Epithelial cell of proximal tubule (primary cell): ENCODE results near the gene SERPINA12. TPM values are rescaled to one million over a fixed set of nuclear protein-coding genes. Genes with fewer than 3 reads are reported as not detected.
"Not testable (repeated sequence)": the region's sequence is repeated elsewhere in the genome, so short reads cannot be mapped to it uniquely, and the experiment has no call there.

Experiments used
- DNase-seq: peaks from one replicate; pipeline ENCODE4 v3.0.0-alpha.2; 2011; ENCODE audit warnings: low read depth
- H3K4me3 ChIP-seq: 2 replicates; pipeline ENCODE4 v1.5.1; 2011; ENCODE audit warnings: low read depth, mild to moderate bottlenecking, low read length
- total RNA-seq: library from RNA; depleted of rRNA; stranded (reverse); fragments of >200 nt; gene quantifications from 2 replicates; pipeline ENCODE4 v1.2.3, GENCODE V29; 2015
- TF ChIP-seq, protein P1 (sequence below): conservative IDR thresholded peaks from 2 replicates; pipeline ENCODE4 v1.5.1; 2012; ENCODE audit warnings: low read depth, mild to moderate bottlenecking, low read length

The SERPINA12 gene
- total RNA-seq, 1 donor from 2014 or later, result not detected

DNA sequence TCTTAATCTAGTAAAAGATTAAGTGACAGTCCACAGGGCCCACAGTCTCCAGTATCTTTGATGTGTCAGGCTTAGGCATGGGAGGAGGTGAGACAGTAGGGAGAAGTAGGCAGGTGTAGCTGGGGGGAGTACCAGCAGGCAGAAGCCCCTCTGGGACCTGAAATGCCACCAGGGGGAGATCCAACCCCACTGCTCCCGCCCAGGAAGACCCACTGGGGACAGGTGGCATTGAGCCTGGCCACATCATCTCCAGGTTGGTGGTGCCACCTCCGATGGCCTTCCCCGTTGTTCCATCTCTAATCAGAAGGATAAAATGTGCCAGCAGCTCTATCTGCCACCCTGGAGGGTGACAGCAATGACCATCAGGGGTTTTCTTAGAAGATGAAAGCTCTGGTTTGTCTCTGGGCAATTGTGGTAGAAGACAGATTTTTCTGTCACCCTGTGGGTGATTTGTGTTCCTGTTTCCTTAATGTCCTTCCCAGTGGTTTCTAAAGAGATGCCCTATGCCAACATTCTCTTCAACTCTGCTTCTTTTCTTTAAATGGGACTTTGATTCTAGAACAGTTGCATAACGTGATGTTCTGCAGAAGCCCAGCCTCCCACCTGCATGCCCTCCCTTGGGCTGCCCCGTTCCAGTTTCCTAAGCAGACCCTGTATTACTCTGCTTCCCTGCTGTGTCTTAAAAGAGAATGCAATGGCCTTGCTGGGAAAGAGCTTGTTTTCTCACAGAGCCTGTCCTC, 12.3 kb upstream of the SERPINA12 start:
- TF ChIP-seq, protein P1, sequence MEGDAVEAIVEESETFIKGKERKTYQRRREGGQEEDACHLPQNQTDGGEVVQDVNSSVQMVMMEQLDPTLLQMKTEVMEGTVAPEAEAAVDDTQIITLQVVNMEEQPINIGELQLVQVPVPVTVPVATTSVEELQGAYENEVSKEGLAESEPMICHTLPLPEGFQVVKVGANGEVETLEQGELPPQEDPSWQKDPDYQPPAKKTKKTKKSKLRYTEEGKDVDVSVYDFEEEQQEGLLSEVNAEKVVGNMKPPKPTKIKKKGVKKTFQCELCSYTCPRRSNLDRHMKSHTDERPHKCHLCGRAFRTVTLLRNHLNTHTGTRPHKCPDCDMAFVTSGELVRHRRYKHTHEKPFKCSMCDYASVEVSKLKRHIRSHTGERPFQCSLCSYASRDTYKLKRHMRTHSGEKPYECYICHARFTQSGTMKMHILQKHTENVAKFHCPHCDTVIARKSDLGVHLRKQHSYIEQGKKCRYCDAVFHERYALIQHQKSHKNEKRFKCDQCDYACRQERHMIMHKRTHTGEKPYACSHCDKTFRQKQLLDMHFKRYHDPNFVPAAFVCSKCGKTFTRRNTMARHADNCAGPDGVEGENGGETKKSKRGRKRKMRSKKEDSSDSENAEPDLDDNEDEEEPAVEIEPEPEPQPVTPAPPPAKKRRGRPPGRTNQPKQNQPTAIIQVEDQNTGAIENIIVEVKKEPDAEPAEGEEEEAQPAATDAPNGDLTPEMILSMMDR, result no peak
- DNase-seq, result no peak
- no peak overlapping the region for H3K4me3 ChIP-seq

DNA sequence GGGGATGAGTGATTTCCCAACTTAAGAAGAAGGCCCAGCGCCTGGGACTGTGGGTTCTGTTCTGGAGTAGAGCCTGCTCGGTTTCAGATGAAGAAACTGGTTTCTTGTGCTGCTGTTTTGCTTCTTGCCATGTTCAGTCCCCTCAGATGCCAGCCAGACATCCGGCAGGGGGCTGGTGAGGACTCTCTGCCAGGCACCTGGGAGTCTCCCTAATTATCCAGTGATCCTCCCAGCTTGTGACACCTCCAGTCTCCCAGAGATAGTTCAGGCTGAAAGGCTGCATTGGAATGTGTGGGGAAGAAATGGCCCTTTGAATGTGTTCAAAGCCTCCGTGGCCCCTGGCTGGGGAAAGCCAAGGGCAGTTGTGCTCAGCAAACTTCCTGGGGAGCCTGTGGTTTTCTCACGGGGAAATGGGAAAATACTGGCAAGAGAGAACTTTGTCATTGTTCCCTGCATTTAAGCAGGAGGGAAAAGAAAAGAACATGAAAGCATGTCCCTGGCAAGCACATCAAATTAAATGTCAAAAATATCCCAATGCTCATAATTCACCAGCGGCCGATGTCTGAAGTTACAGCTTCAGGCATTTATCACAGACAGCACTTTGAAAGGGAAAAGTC, 8.5 kb upstream of the SERPINA12 start:
- no peak overlapping the region for H3K4me3 ChIP-seq
- TF ChIP-seq, protein P1, result no peak
- no peak for DNase-seq

DNA sequence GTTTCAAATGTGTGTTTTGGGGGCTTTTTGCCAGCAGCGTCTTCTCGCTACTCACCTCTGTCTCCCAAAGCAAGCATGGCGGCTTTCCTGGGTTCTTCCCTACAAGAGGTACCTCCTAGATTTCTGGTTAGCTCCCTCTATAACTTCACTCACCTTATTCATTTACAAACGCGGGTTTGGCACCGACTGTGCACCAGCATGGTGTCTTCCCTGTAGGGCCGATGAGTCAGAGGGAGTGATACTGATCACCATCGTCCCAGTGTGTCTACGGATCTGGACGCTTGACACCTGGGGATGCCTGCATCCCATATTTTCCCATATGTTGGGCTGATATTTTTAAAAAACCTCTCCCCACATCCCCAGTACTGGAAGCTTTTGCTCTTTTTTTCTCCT, 8.0 kb upstream of the SERPINA12 start:
- no peak overlapping the region for H3K4me3 ChIP-seq
- TF ChIP-seq, protein P1, result no peak
- no peak for DNase-seq

DNA sequence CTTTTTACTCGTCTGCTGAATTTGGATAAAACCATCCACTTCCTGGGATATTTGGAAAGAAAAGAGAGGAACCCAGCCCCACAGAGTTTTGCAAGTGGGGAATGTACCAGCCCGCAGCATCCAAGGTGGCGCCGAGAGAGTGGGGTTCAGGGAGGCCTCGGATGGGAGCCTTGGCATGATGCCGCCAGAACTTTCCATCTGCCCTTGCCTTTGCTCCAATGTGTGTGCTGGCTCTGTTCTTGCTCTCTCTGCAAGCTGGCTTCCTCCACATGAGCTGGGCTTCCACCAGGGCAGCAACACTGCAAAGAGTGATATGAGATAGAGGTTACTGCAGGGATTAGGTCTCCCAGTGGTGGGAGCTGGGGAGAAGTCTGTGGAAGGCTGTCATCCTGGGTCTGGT, 6.6 kb upstream of the SERPINA12 start:
- H3K4me3 ChIP-seq, result no peak overlapping the region
- TF ChIP-seq, protein P1, result no peak
- DNase-seq, result no peak

DNA sequence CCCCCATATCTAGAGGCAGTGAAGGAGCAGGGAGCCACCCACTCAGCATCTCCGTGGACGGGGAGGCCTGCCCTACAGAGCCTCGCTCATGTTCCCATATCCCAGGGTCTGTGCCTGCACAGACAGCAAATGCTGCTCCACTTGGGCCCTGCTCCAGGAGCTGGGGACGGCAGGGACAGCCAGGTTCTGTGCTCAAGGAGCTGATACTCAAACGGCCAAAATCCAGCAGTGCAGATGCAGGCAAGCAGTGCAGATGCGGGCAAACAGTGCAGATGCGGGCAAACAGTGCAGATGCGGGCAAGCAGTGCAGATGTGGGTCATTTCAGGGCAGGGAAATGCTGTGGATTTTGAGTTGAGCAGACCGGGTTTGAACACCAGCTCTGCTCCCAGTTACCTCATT, 6.2 kb upstream of the SERPINA12 start:
- DNase-seq, result no peak
- TF ChIP-seq, protein P1, result no peak
- H3K4me3 ChIP-seq, result no peak overlapping the region

DNA sequence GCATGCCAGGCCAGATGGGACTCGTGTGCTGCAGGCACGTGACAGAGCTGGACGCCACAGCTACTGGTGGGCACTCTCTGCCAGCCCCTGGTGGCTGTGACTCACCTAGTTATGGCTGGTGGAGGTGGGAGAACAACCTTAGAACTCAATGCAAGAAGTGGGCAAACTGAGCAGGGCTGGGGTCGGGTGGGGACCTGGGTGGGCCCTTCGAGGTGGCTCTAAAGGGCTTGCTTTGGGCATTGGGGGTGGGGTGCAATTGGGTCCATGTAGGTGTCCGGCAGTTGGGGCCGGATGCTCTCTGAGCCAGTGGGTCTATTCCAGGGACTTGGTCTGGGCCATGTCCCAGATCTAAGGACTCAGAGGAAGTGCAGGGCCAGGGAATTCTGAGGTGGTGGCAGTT, 5.1 kb upstream of the SERPINA12 start:
- no peak overlapping the region for H3K4me3 ChIP-seq
- no peak for DNase-seq
- TF ChIP-seq, protein P1, result no peak

DNA sequence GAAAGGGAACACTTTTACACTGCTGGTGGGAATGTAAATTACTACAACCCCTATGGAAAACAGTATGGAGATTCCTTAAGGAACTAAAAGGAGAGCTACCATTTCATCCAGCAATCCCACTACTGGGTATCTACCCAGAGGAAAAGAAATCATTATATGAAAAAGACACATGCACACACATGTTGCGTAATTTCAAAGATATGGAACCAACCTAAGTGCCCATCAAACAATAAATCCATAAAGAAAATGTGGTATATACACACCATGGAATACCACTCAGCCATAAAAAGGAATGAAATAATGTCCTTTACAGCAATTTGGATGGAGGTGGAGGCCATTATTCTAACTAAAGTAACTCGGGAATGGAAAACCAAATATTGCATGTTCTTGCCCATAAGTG, 1.2 kb upstream of the SERPINA12 start:
- not testable (repeated sequence) for DNase-seq, H3K4me3 ChIP-seq
